NCI-H128 (cell line): ENCODE results near the gene SPAG9.

Experiments used
- DNase-seq: peaks from one replicate; lab custom pipeline; 2025; ENCODE audit not compliant: unreplicated experiment; lab: John Stamatoyannopoulos, UW

SPAG9 gene

GRCh38 chr17:50939795-50940684 is 180.6 kb downstream of the SPAG9 start:
- no peak for DNase-seq

GRCh38 chr17:50939542-50939794 is 181.2 kb downstream of the SPAG9 start:
- no peak for DNase-seq

GRCh38 chr17:50938821-50939541 is 181.7 kb downstream of the SPAG9 start:
- DNase-seq = no peak

- DNase-seq = no peak
These were observed 184.7 kb downstream of the SPAG9 start for GRCh38 chr17:50935996-50936266.

GRCh38 chr17:50935221-50935995 is 185.3 kb downstream of the SPAG9 start:
- no peak for DNase-seq

GRCh38 chr17:50934672-50935220 is 185.9 kb downstream of the SPAG9 start:
- DNase-seq = no peak

- no peak for DNase-seq
These were observed 186.5 kb downstream of the SPAG9 start for GRCh38 chr17:50934161-50934560.

GRCh38 chr17:50931144-50931908 is 189.3 kb downstream of the SPAG9 start:
- no peak for DNase-seq

GRCh38 chr17:50928646-50929045 is 192.0 kb downstream of the SPAG9 start:
- no peak for DNase-seq

GRCh38 chr17:50927287-50927686 is 193.4 kb downstream of the SPAG9 start:
- DNase-seq = no peak

GRCh38 chr17:50926523-50926922 is 194.1 kb downstream of the SPAG9 start:
- no peak for DNase-seq

- DNase-seq = no peak
These were observed 195.3 kb downstream of the SPAG9 start for GRCh38 chr17:50925296-50925891.

GRCh38 chr17:50924800-50925199 is 195.9 kb downstream of the SPAG9 start:
- DNase-seq = no peak

GRCh38 chr17:50924300-50924699 is 196.4 kb downstream of the SPAG9 start:
- DNase-seq = no peak

GRCh38 chr17:50923611-50924010 is 197.1 kb downstream of the SPAG9 start:
- no peak for DNase-seq

- no peak for DNase-seq
These were observed 197.8 kb downstream of the SPAG9 start for GRCh38 chr17:50922721-50923405.

GRCh38 chr17:50922107-50922506 is 198.6 kb downstream of the SPAG9 start:
- DNase-seq = no peak

GRCh38 chr17:50920891-50921586 is 199.6 kb downstream of the SPAG9 start:
- DNase-seq = no peak

- DNase-seq = no peak
These were observed 200.6 kb downstream of the SPAG9 start for GRCh38 chr17:50920041-50920410.
